IMR-90 (cell line): ENCODE results near the gene EXOC3L4.

ENCODE experiments used
- BHLHE40 ChIP-seq: fragments of 150-350 bp; IDR thresholded peaks from 2 replicates; pipeline ENCODE4 v1.6.1; 2016; ENCODE audit warnings: mild to moderate bottlenecking, low read depth, low read length
- CTCF ChIP-seq: conservative IDR thresholded peaks from 2 replicates; pipeline ENCODE4 v1.5.1; 2012; ENCODE audit warnings: mild to moderate bottlenecking, low read depth, low read length, improper control_type of control experiment
- MAFK ChIP-seq: IDR thresholded peaks from 2 replicates; pipeline ENCODE4 v1.6.1; 2012; ENCODE audit warnings: low read depth, low read length, improper control_type of control experiment
- MXI1 ChIP-seq: IDR thresholded peaks from 2 replicates; pipeline ENCODE4 v1.6.1; 2012; ENCODE audit warnings: low read depth, mild to moderate bottlenecking, low read length, moderate library complexity, borderline replicate concordance
- POLR2A ChIP-seq: IDR thresholded peaks from 2 replicates; pipeline ENCODE4 v1.6.1; 2012; ENCODE audit warnings: mild to moderate bottlenecking, low read depth, low read length
- RFX5 ChIP-seq: IDR thresholded peaks from 2 replicates; pipeline ENCODE4 v1.8.0; 2012; ENCODE audit warnings: low read depth, mild to moderate bottlenecking, low read length, moderate library complexity

GRCh38 chr14:103115845-103116572 lies 21.5 kb downstream of the EXOC3L4 start:
- TF ChIP-seq CTCF (no peak), RFX5 (no peak), POLR2A (no peak), MXI1 (no peak), BHLHE40 (no peak), MAFK (no peak)
